SK-N-SH treated with all-trans-retinoic acid at 6 μM for 48 hours (cell line): ENCODE results near the gene CPD.

Source experiments
- BACH2 ChIP-seq: fragments of 250-450 bp; sonication (Bioruptor Pico); IDR thresholded peaks from 2 replicates; pipeline ENCODE4 v1.9.0; 2021; ENCODE audit warnings: mild to moderate bottlenecking, borderline replicate concordance
- ZNF565 ChIP-seq: fragments of 450-650 bp; formaldehyde crosslinking; conservative IDR thresholded peaks from 2 replicates; pipeline ENCODE4 v1.5.0; 2020; ENCODE audit warnings: low read depth, mild to moderate bottlenecking, moderate library complexity
- ZNF8 ChIP-seq: fragments of 450-650 bp; formaldehyde crosslinking; IDR thresholded peaks from 2 replicates; pipeline ENCODE4 v1.5.0; 2020; ENCODE audit warnings: mild to moderate bottlenecking, moderate library complexity

DNA sequence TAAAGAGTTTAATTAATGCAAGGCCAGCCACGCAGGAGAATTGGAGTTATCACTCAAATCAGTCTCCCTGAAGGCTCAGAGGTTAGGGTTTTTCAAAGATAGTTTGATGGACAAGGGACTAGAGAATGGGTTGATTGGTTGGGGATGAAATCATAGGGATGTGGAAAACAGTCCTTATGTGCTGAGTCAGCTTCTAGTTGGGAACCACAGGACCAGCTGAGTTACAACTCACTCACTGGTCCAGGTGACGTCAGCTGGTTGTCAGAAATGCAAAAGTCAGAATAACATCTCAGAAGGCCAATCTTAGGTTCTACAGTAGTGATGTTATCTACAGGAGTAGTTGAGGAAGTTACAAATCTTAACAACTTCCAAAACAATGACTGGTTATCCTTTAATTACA lies 47.6 kb downstream of the CPD start:
- TF ChIP-seq BACH2 (no peak), ZNF8 (CRISPR knock-in tag) (no peak), ZNF565 (CRISPR knock-in tag) (no peak)
